ENCODE measurements around the gene DALRD3. TPM values are rescaled to one million over a fixed set of nuclear protein-coding genes. Genes with fewer than 3 reads are reported as not detected.

The DALRD3 gene
- total RNA-seq, 4 donors from 2014 or later, result 12.4 to 31.5 (median 20.1) TPM

DNA sequence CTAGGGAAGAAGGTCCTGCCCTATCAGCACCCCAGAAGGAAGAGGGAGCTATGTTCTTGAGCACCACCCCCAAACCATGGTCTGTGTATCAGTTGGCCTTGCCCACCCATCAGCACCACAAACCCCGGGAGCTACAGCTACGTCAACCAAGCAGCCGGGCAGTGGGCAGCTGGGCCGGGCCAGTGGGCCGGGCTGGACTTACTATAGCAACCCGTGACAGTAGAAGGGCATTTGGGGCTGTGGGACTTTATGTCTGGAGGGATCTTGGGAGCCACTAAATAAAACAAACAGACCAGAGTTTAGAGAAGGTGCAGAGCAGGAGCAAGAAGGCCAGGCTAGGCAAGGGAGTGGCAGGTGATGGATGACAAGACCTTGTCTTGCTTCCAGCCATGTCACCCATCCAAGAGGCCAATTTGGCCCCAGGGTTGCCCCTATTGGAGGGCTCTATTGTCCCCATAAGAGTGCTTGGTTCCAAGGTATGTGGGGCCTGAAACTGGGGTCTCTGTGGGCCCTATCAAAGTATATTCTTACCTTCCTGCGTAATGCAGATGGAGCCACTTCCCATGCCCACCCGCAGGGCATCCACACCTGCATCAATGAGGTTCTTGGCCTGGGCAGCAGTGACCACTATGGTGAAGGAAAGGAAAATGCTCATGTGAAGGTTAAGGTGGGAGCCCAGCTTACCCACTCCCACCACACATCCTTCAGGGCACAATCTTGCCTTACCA, 7.6 kb upstream of the DALRD3 start:
- Histone ChIP-seq H3K4me1 (peaks cover 31 to 58% (median 47%) of the 10 kb centered on the region in 4 donors), H3K4me3 (no peak overlapping the region), H3K27ac (replicated peaks in 1 of 4) (no peak overlapping the region), H3K9me3 (no peaks in the 10 kb centered on the region), H3K27me3 (no peaks in the 10 kb centered on the region), H3K36me3 (peaks cover 20 to 66% (median 56%) of the 10 kb centered on the region in 4 donors)
- intact Hi-C loops (cut with DNase I), result no loop called here
- DNase-seq (ENCODE audit: extremely low spot score), result no peak
- TF ChIP-seq POLR2AphosphoS5 (IDR thresholded peaks at IDR 0.05) (no peak), POLR2A (IDR thresholded peaks at IDR 0.05; ENCODE audit: low read depth) (no peak)
- TF ChIP-seq, protein P1, sequence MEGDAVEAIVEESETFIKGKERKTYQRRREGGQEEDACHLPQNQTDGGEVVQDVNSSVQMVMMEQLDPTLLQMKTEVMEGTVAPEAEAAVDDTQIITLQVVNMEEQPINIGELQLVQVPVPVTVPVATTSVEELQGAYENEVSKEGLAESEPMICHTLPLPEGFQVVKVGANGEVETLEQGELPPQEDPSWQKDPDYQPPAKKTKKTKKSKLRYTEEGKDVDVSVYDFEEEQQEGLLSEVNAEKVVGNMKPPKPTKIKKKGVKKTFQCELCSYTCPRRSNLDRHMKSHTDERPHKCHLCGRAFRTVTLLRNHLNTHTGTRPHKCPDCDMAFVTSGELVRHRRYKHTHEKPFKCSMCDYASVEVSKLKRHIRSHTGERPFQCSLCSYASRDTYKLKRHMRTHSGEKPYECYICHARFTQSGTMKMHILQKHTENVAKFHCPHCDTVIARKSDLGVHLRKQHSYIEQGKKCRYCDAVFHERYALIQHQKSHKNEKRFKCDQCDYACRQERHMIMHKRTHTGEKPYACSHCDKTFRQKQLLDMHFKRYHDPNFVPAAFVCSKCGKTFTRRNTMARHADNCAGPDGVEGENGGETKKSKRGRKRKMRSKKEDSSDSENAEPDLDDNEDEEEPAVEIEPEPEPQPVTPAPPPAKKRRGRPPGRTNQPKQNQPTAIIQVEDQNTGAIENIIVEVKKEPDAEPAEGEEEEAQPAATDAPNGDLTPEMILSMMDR (IDR thresholded peaks at IDR 0.05), result no peak
- 92% methylated on average over 5 of the region's 8 CpGs for WGBS

DNA sequence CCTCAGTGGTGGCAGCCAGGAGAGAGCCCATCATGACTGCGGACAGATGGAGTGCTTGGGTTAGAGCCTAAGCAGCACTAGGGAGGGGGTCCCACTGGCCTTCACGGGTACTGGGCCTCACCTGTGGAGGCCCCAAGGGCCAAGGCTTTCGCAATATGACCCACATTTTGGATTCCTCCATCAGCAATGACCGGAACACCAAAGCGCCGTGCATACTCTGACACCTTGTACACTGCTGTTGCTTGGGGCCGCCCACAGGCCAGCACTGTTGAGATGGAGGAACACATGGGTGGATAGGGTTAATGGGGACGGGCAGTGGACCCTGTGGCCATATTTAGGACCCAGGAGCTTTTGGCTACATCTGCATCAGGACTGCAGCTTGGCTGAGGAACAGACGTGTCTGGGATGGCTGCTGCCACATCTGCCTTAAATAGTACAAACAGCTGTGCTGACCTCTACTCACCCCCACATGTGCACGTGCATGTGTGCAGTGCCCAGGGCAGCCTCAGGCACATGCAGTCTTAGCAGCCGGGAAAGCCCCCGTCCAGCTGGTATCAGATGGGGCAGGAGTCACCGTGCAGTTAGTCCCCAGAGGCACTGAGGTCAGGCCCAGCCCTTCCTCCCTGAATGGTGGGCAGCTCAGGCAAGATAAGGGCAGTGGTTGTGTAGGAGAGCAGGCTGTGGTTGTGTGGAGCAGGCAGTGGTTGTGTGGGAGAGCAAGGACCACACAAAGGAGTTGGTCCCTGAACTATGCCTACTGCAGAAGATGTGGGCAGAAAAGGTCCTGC, 6.8 kb upstream of the DALRD3 start:
- Histone ChIP-seq H3K9me3 (no peaks in the 10 kb centered on the region), H3K4me1 (peaks cover 37 to 66% (median 54%) of the 10 kb centered on the region in 4 donors), H3K27ac (replicated peaks in 1 of 4) (no peak overlapping the region), H3K4me3 (no peak overlapping the region), H3K36me3 (peaks cover 20 to 58% (median 48%) of the 10 kb centered on the region in 4 donors), H3K27me3 (no peaks in the 10 kb centered on the region)
- intact Hi-C loops (cut with DNase I), result no loop called here
- 71% methylated on average over 12 of the region's 13 CpGs for WGBS
- TF ChIP-seq POLR2A (IDR thresholded peaks at IDR 0.05; ENCODE audit: low read depth) (no peak), EP300 (IDR thresholded peaks at IDR 0.05) (no peak), POLR2AphosphoS5 (IDR thresholded peaks at IDR 0.05) (no peak)
- TF ChIP-seq, protein P1 (IDR thresholded peaks at IDR 0.05), result no peak
- no peak for DNase-seq (ENCODE audit: extremely low spot score)

DNA sequence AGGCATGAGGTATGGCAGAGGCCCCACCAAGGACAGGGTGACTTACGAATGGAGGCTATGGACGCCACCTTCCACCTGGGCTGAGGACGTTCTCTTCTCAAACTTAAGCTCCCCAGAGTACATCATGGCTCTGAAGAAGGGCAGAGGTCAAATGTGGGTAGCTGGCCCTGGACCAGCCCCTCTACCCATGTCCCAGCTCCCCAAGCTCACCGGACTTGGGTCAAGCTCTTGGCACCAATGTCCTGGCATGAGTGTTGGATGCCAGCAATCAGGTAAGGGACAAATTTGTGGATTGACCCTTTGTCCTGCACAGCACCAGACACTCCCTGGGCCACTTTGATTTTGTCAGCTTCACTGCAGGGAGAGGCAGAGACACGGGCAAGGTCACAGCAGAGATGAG, 6.1 kb upstream of the DALRD3 start:
- Histone ChIP-seq H3K27me3 (no peaks in the 10 kb centered on the region), H3K36me3 (peaks cover 20 to 54% (median 45%) of the 10 kb centered on the region in 4 donors), H3K27ac (replicated peaks in 1 of 4) (no peak overlapping the region), H3K4me1 (peaks cover 44 to 73% (median 57%) of the 10 kb centered on the region in 4 donors), H3K4me3 (no peak overlapping the region), H3K9me3 (no peaks in the 10 kb centered on the region)
- 75% methylated on average over 4 of the region's 5 CpGs for WGBS
- no peak for DNase-seq (ENCODE audit: extremely low spot score)
- TF ChIP-seq EP300 (IDR thresholded peaks at IDR 0.05), result no peak
- TF ChIP-seq, protein P1 (IDR thresholded peaks at IDR 0.05), result no peak
- TF ChIP-seq POLR2A (IDR thresholded peaks at IDR 0.05; ENCODE audit: low read depth), result no peak
- TF ChIP-seq POLR2AphosphoS5 (IDR thresholded peaks at IDR 0.05), result no peak
- intact Hi-C loops (cut with DNase I), result no loop called here

DNA sequence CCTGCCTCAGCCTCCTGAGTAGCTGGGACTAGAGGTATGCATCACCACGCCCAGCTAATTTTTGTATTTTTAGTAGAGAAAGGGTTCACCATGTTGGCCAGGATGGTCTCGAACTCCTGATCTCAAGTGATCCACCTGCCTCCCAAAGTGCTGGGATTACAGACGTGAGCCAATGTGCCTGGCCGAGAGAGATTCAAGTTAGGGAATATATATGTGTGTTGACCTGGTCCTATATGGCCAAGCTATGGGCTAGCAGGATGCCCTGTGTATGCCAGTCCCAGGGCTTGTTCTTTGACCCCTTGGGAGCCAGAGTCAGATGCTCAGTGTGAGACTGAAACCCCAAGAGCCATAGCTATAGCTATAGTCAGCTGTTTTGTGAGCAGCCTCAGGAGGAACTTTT, 5.4 kb upstream of the DALRD3 start:
- no peak for TF ChIP-seq EP300 (IDR thresholded peaks at IDR 0.05)
- TF ChIP-seq POLR2A (IDR thresholded peaks at IDR 0.05; ENCODE audit: low read depth), result no peak
- TF ChIP-seq POLR2AphosphoS5 (IDR thresholded peaks at IDR 0.05), result no peak
- TF ChIP-seq, protein P1 (IDR thresholded peaks at IDR 0.05), result no peak
- no peak overlapping the region for H3K4me3 ChIP-seq
- H3K27me3 ChIP-seq, result no peaks in the 10 kb centered on the region
- intact Hi-C loops (cut with DNase I), result no loop called here
- no peaks in the 10 kb centered on the region for H3K9me3 ChIP-seq
- H3K36me3 ChIP-seq, result peaks cover 20 to 54% (median 45%) of the 10 kb centered on the region in 4 donors
- H3K4me1 ChIP-seq, result peaks cover 49 to 77% (median 59%) of the 10 kb centered on the region in 4 donors
- DNase-seq (ENCODE audit: extremely low spot score), result no peak
- no peak overlapping the region for H3K27ac ChIP-seq (replicated peaks in 1 of 4)
- 88% methylated on average over 4 of the region's 4 CpGs for WGBS

Measured in esophagus muscularis mucosa (tissue), 4 donors.